ENCODE data around the gene PSMC1.

PSMC1 gene

DNA sequence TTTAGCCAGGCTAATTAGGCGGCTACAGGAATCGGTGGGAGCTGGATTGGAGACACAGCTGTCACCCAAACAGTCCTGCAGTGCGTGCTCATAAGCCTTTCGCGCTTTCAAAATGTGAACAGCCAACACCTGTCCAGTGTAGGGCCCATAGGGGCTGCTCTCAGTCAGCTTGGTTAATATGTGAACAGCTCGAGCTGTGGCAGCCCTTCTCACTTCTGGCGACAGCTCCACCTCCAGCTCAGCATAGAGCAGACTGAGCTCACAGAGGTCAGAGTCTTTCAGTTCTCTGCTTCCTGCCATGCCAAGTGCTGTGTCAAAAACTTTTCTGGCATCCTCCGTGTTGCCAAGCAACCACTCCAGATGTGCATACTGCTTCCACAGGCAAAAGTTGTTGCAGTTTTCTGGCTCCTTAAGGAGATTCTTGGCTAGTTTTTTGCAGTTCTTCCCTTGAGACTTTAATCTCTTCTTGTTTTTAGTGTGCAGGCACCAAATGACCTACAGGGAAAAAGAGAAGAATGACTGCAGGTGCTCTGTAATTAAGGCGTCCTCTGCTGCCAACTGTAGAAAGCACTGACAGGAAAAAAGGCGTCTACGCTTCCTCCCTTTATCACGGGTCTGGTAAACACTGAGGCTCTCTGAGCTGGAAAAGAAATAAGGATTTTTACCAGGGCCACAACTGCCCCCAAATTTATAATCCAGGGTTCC lies 32.5 kb downstream of the PSMC1 start:
- H3K4me3 ChIP-seq (ENCODE audit: low read depth, low read length): no peak overlapping the region
- TF ChIP-seq CTCF (IDR thresholded peaks at IDR 0.05; ENCODE audit: insufficient read depth, low read length, missing control alignments): no peak
- ChIA-PET CTCF (interaction anchor here (0.9 to 6.9 kb wide), 11 partner anchors 8 to 885 kb away, joined by 3 to 48 read pairs (median 4); no protein-coding TSS in a partner anchor), POLR2A (no interaction called here)
- no peak for DNase-seq (ENCODE audit: low read depth, low spot score)

- ChIA-PET CTCF (interaction anchor here (1.2 to 6.9 kb wide), 7 partner anchors 9 to 612 kb away, joined by 3 to 48 read pairs (median 9); no protein-coding TSS in a partner anchor), POLR2A (no interaction called here)
- no peak overlapping the region for H3K4me3 ChIP-seq (ENCODE audit: low read depth, low read length)
- DNase-seq (ENCODE audit: low read depth, low spot score): no peak
- TF ChIP-seq CTCF (IDR thresholded peaks at IDR 0.05; ENCODE audit: insufficient read depth, low read length, missing control alignments): no peak
Observed at GRCh38 chr14:90290337-90291011, 34.1 kb downstream of the PSMC1 start.

DNA sequence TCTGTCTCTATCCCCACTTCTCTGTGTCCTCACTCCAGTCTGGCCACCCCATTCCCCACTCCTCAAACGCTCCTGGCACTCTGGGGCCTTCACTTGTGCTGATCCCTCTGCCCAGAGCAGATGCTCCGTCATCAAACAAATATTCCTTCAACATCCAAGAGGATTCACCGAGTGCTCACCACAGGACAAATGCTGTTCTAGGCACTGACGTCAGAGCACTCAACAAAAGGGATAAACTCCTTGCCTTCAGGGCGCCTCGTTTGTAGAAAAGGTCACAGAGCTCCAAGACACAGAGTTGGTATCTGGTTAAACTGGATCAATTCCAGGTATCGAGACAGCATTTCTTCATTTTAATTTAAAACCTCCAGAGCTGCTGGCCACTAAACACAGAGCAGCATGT lies 35.3 kb downstream of the PSMC1 start:
- TF ChIP-seq CTCF (IDR thresholded peaks at IDR 0.05; ENCODE audit: insufficient read depth, low read length, missing control alignments): no peak
- CTCF ChIA-PET: interaction anchor here (1.3 to 6.9 kb wide), 4 partner anchors 8 to 611 kb away, joined by 4 to 48 read pairs (median 19); no protein-coding TSS in a partner anchor
- DNase-seq (ENCODE audit: low read depth, low spot score): no peak
- POLR2A ChIA-PET: no interaction called here
- H3K4me3 ChIP-seq (ENCODE audit: low read depth, low read length): no peak overlapping the region

GRCh38 chr14:90293766-90294730 lies 37.7 kb downstream of the PSMC1 start:
- DNase-seq (ENCODE audit: low read depth, low spot score): no peak
- POLR2A ChIA-PET: no interaction called here
- CTCF ChIA-PET: no interaction called here
- TF ChIP-seq CTCF (IDR thresholded peaks at IDR 0.05; ENCODE audit: insufficient read depth, low read length, missing control alignments): no peak
- H3K4me3 ChIP-seq (ENCODE audit: low read depth, low read length): no peak overlapping the region

- ChIA-PET POLR2A (no interaction called here), CTCF (no interaction called here)
Observed at GRCh38 chr14:90294872-90295271, 38.5 kb downstream of the PSMC1 start.

More at GRCh38 chr14:90294872-90295271, 38.5 kb downstream of the PSMC1 start:
- TF ChIP-seq CTCF (IDR thresholded peaks at IDR 0.05; ENCODE audit: insufficient read depth, low read length, missing control alignments): no peak
- no peak overlapping the region for H3K4me3 ChIP-seq (ENCODE audit: low read depth, low read length)
- no peak for DNase-seq (ENCODE audit: low read depth, low spot score)

All from AG04449 (cell line).